C4-2B (cell line): ENCODE data around the gene NKD1.

Experiments
- CTCF ChIP-seq: fragments of 450-650 bp; conservative IDR thresholded peaks from 2 replicates; pipeline ENCODE4 v1.5.1; 2017; ENCODE audit warnings: mild to moderate bottlenecking
- ZFX ChIP-seq: fragments of 450-650 bp; IDR thresholded peaks from 2 replicates; pipeline ENCODE4 v1.6.1; 2017

DNA sequence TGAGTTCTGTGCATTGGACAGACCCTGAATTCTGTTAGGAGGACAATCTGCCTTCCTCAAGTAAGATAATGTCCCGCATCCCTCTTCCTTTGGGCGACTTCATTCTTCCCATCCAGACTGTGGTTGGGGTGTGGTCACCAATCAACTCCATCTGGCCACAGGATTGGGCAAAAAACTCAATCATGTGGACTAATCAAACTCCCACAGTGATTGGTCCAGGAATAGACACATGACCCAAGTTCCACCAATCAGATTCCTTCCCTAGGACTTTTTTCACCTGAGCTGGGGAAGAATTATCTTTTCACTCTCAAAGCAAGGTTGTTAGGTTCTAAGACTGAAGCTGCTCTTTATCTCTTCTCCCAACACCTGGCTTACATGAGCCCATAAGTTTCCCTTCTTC, 13.2 kb upstream of the NKD1 start:
- no peak for TF ChIP-seq CTCF
- no peak for TF ChIP-seq ZFX
